ENCODE results near the gene TNFRSF8. TPM values are rescaled to one million over a fixed set of nuclear protein-coding genes. Genes with fewer than 3 reads are reported as not detected.

The TNFRSF8 gene
- total and polyA plus RNA-seq, 9 of the 15 experiments (the other 6 are each of a cell fraction or from before 2014, with no cell fraction given): 3.5 to 38.4 (median 17.1) TPM

- TF ChIP-seq, protein P1, sequence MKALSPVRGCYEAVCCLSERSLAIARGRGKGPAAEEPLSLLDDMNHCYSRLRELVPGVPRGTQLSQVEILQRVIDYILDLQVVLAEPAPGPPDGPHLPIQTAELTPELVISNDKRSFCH (CRISPR knock-in tag; IDR thresholded peaks at IDR 0.05): no peak
- TF ChIP-seq, protein P1 (tag; IDR thresholded peaks at IDR 0.05): peak; percentile 67
- TF ChIP-seq, protein P2, sequence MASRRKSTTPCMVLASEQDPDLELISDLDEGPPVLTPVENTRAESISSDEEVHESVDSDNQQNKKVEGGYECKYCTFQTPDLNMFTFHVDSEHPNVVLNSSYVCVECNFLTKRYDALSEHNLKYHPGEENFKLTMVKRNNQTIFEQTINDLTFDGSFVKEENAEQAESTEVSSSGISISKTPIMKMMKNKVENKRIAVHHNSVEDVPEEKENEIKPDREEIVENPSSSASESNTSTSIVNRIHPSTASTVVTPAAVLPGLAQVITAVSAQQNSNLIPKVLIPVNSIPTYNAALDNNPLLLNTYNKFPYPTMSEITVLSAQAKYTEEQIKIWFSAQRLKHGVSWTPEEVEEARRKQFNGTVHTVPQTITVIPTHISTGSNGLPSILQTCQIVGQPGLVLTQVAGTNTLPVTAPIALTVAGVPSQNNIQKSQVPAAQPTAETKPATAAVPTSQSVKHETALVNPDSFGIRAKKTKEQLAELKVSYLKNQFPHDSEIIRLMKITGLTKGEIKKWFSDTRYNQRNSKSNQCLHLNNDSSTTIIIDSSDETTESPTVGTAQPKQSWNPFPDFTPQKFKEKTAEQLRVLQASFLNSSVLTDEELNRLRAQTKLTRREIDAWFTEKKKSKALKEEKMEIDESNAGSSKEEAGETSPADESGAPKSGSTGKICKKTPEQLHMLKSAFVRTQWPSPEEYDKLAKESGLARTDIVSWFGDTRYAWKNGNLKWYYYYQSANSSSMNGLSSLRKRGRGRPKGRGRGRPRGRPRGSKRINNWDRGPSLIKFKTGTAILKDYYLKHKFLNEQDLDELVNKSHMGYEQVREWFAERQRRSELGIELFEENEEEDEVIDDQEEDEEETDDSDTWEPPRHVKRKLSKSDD (conservative IDR thresholded peaks at IDR 0.05; ENCODE audit: low read length): no peak
- TF ChIP-seq TAL1 (IDR thresholded peaks at IDR 0.05) (no peak), PHB (CRISPR knock-in tag; IDR thresholded peaks at IDR 0.05) (no peak), MEF2A (IDR thresholded peaks at IDR 0.05; ENCODE audit: control insufficient read depth, low read depth, low read length) (no peak), ZNF668 (CRISPR knock-in tag; IDR thresholded peaks at IDR 0.05) (no peak), DNMT1 (IDR thresholded peaks at IDR 0.05) (no peak), ETV6 (IDR thresholded peaks at IDR 0.05; ENCODE audit: borderline replicate concordance in 1 of 2, low read depth in 2 of 2, low read length in 1 of 2) (no peak), ETV6 (CRISPR knock-in tag; IDR thresholded peaks at IDR 0.05; ENCODE audit: borderline replicate concordance) (peak; percentile 96), NCOA6 (IDR thresholded peaks at IDR 0.05) (no peak), ZBTB9 (CRISPR knock-in tag; IDR thresholded peaks at IDR 0.05) (no peak; the same call in 1 of the 2 replicates), ZBED1 (IDR thresholded peaks at IDR 0.05) (no peak), HMG20A (CRISPR knock-in tag; conservative IDR thresholded peaks at IDR 0.05) (no peak), ZNF77 (CRISPR knock-in tag; IDR thresholded peaks at IDR 0.05) (no peak), RFX7 (CRISPR knock-in tag; IDR thresholded peaks at IDR 0.05) (no peak), TEAD4 (IDR thresholded peaks at IDR 0.05; ENCODE audit: low read length) (no peak; the same call in 1 of the 2 replicates), TEAD4 (CRISPR knock-in tag; IDR thresholded peaks at IDR 0.05; ENCODE audit: borderline replicate concordance) (peak; percentile 94; the same call in 1 of the 2 replicates), POLR3G (IDR thresholded peaks at IDR 0.05; ENCODE audit: extremely low read depth, insufficient read length, insufficient replicate concordance) (no peak), MXI1 (IDR thresholded peaks at IDR 0.05; ENCODE audit: low read depth, low read length) (peak; percentile 29; the same call in 1 of the 2 replicates), GMEB1 (CRISPR knock-in tag; IDR thresholded peaks at IDR 0.05) (no peak)
Observed at GRCh38 chr1:12063141-12064072, at the start of gene TNFRSF8 (continued).
